Liver (tissue), 9 donors: ENCODE measurements around the gene RADIL. TPM values are rescaled to one million over a fixed set of nuclear protein-coding genes. Genes with fewer than 3 reads are reported as not detected.

ENCODE experiments used
- DNase-seq: peaks from one replicate; pipeline ENCODE4 v3.0.0-alpha.2; 2017; ENCODE audit warnings: low spot score
- H3K27ac ChIP-seq, 2 donors: one replicate each; pipeline ENCODE4 v1.7.0; 2013; ENCODE audit warnings: inconsistent platforms in 2 of 2, low read length in 2 of 2, control low read depth in 1 of 2, low read depth in 1 of 2, mild to moderate bottlenecking in 1 of 2
- H3K27me3 ChIP-seq, 4 donors: one replicate each; pipeline versions ENCODE4 v1.6.1 to v1.7.0; 2013; ENCODE audit warnings: low read length in 3 of 4, inconsistent platforms in 1 of 4, mild to moderate bottlenecking in 1 of 4, moderate library complexity in 1 of 4; ENCODE audit not compliant: control insufficient read depth in 4 of 4, insufficient read depth in 4 of 4
- H3K36me3 ChIP-seq, 4 donors: one replicate each; pipeline versions ENCODE4 v1.6.1 to v1.7.0; 2013; ENCODE audit warnings: low read length in 3 of 4, mild to moderate bottlenecking in 3 of 4, low read depth in 1 of 4, moderate library complexity in 1 of 4; ENCODE audit not compliant: control insufficient read depth in 4 of 4, insufficient read depth in 3 of 4
- H3K4me1 ChIP-seq, 4 donors: one replicate each; pipeline versions ENCODE4 v1.6.1 to v1.7.0; 2013; ENCODE audit warnings: low read length in 3 of 4, mild to moderate bottlenecking in 3 of 4, moderate library complexity in 1 of 4; ENCODE audit not compliant: control insufficient read depth in 4 of 4, insufficient read depth in 4 of 4
- H3K4me3 ChIP-seq, 3 donors: one replicate each; pipeline versions ENCODE4 v1.6.1 to v1.7.0; 2013; ENCODE audit warnings: low read length in 3 of 3, control low read depth in 1 of 3, low read depth in 1 of 3, mild to moderate bottlenecking in 1 of 3
- H3K9ac ChIP-seq, 2 donors: one replicate each; pipeline ENCODE4 v1.7.0; 2013; ENCODE audit warnings: low read length in 2 of 2, mild to moderate bottlenecking in 2 of 2, moderate library complexity in 2 of 2, control low read depth in 1 of 2, low read depth in 1 of 2
- H3K9me3 ChIP-seq, 4 donors: one replicate each; pipeline versions ENCODE4 v1.6.1 to v1.7.0; 2013; ENCODE audit warnings: low read length in 3 of 4; ENCODE audit not compliant: control insufficient read depth in 4 of 4
- ATF3 ChIP-seq: IDR thresholded peaks from 2 replicates; pipeline ENCODE4 v1.6.1; 2016; ENCODE audit warnings: antibody characterized with exemption
- EGR1 ChIP-seq, 2 donors: IDR thresholded peaks; 2 replicates each; pipeline ENCODE4 v1.6.1; 2016 to 2018; ENCODE audit warnings: antibody characterized with exemption in 2 of 2, low read depth in 2 of 2
- FOXA2 ChIP-seq: IDR thresholded peaks from 2 replicates; pipeline ENCODE4 v1.6.1; 2016; ENCODE audit warnings: antibody characterized with exemption
- HNF4A ChIP-seq, 2 donors: conservative IDR thresholded peaks; 2 replicates each; pipeline ENCODE4 v1.6.1; 2016; ENCODE audit warnings: antibody characterized with exemption in 2 of 2, mild to moderate bottlenecking in 2 of 2
- HNF4G ChIP-seq: IDR thresholded peaks from 2 replicates; pipeline ENCODE4 v1.6.1; 2016; ENCODE audit warnings: antibody characterized with exemption
- JUND ChIP-seq, 2 donors: IDR thresholded peaks; 2 replicates each; pipeline ENCODE4 v1.6.1; 2016; ENCODE audit warnings: antibody characterized with exemption in 2 of 2
- NR2F2 ChIP-seq: IDR thresholded peaks from 2 replicates; pipeline ENCODE4 v1.6.1; 2016; ENCODE audit warnings: antibody characterized with exemption
- RAD21 ChIP-seq, 2 donors: IDR thresholded peaks; 2 replicates each; pipeline ENCODE4 v1.6.1; 2016; ENCODE audit warnings: antibody characterized with exemption in 2 of 2, mild to moderate bottlenecking in 2 of 2
- REST ChIP-seq: IDR thresholded peaks from 2 replicates; pipeline ENCODE4 v1.6.1; 2016; ENCODE audit warnings: antibody characterized with exemption, mild to moderate bottlenecking
- RXRA ChIP-seq, 2 donors: IDR thresholded peaks; 2 replicates each; pipeline ENCODE4 v1.6.1; 2017 to 2018; ENCODE audit warnings: antibody characterized with exemption in 2 of 2, mild to moderate bottlenecking in 1 of 2
- SP1 ChIP-seq: IDR thresholded peaks from 2 replicates; pipeline ENCODE4 v1.6.1; 2018; ENCODE audit warnings: antibody characterized with exemption, mild to moderate bottlenecking
- TAF1 ChIP-seq: conservative IDR thresholded peaks from 2 replicates; pipeline ENCODE4 v1.6.1; 2016; ENCODE audit warnings: antibody characterized with exemption, mild to moderate bottlenecking
- ZBTB33 ChIP-seq: IDR thresholded peaks from 2 replicates; pipeline ENCODE4 v1.6.1; 2016; ENCODE audit warnings: antibody characterized with exemption
- WGBS: extraction: QIAGEN DNeasy Blood & Tissue Kit; methylation state at CpG from one replicate; pipeline ENCODE4 v1.1.7; 2013; 5-methylcytosine and 5-hydroxymethylcytosine counted together
- polyA plus RNA-seq, 2 donors: library from polyadenylated mRNA; stranded (reverse) in 1 of 2; unstranded in 1 of 2; fragments of 200-250 nt in 1 of 2; fragments of >200 nt in 1 of 2; fragmentation: Nextera tagmentation in 1 of 2; extraction: Ambion mirVana in 1 of 2; gene quantifications; one replicate each; pipeline versions ENCODE4 v1.2.1 to v1.2.3, GENCODE V29; 2013 to 2015
- total RNA-seq, 2 donors: library from RNA; depleted of rRNA; stranded (reverse); fragments of >200 nt; gene quantifications; one replicate each; pipeline ENCODE4 v1.2.3, GENCODE V29; 2014
- donor health status: healthy.
- donor health status: healthy.
- donor health status: healthy.
- donor health status: healthy.
- donor health status: healthy.

Gene RADIL
- total and polyA plus RNA-seq, 4 donors = 0.14 to 0.25 (median 0.21) TPM; not detected in 1

- H3K9ac ChIP-seq = no peak overlapping the region
- peaks cover 20 to 78% (median 31%) of the 10 kb centered on the region in 4 donors for H3K36me3 ChIP-seq
- H3K27me3 ChIP-seq = no peaks in the 10 kb centered on the region
- TF ChIP-seq SP1 (no peak), NR2F2 (no peak), RAD21 (IDR thresholded peaks at IDR 0.05) (no peak), JUND (IDR thresholded peaks at IDR 0.05) (no peak), EGR1 (IDR thresholded peaks at IDR 0.05; ENCODE audit: low read depth in 2 of 2) (no peak), ZBTB33 (no peak), HNF4A (conservative IDR thresholded peaks at IDR 0.05) (no peak), REST (no peak), RXRA (IDR thresholded peaks at IDR 0.05) (no peak)
- no peaks in the 10 kb centered on the region for H3K9me3 ChIP-seq
- WGBS = 96% methylated on average over 27 of the region's 27 CpGs
- H3K4me1 ChIP-seq = peaks cover 0 to 3% (median 0%) of the 10 kb centered on the region in 4 donors
- no peak overlapping the region for H3K4me3 ChIP-seq
- H3K27ac ChIP-seq = no peak overlapping the region
- no peak for DNase-seq
Measured at GRCh38 chr7:4788627-4789189, 94.8 kb downstream of the RADIL start.

- Histone ChIP-seq H3K27ac (no peak overlapping the region), H3K36me3 (peaks cover 20 to 82% (median 34%) of the 10 kb centered on the region in 4 donors), H3K27me3 (no peaks in the 10 kb centered on the region), H3K4me3 (no peak overlapping the region), H3K9ac (no peak overlapping the region), H3K9me3 (no peaks in the 10 kb centered on the region), H3K4me1 (peaks cover 0 to 3% (median 0%) of the 10 kb centered on the region in 4 donors)
- WGBS = 92% methylated on average over 23 of the region's 23 CpGs
- no peak for DNase-seq
- TF ChIP-seq ZBTB33 = no peak
- no peak for TF ChIP-seq RXRA (IDR thresholded peaks at IDR 0.05)
- no peak for TF ChIP-seq FOXA2
- TF ChIP-seq ATF3 = no peak
- no peak for TF ChIP-seq HNF4G
- no peak for TF ChIP-seq TAF1
- TF ChIP-seq SP1 = no peak
- no peak for TF ChIP-seq RAD21 (IDR thresholded peaks at IDR 0.05)
Measured at GRCh38 chr7:4787947-4788626, 95.4 kb downstream of the RADIL start.
